Lung microvascular endothelial cell (primary cell): ENCODE data around the gene DENND1B. TPM values are rescaled to one million over a fixed set of nuclear protein-coding genes. Genes with fewer than 3 reads are reported as not detected.
A peak's percentile ranks its signal among the peaks of the same experiment; 100 is the strongest.
"Not testable (repeated sequence)": the region's sequence is repeated elsewhere in the genome, so short reads cannot be mapped to it uniquely, and the experiment has no call there.

Source experiments
- DNase-seq, 2 donors: peaks; one replicate each; pipeline versions ENCODE4 v3.0.0 to v3.0.0-alpha.2; 2010; ENCODE audit warnings: low read depth in 2 of 2
- total RNA-seq: library from RNA; depleted of rRNA; stranded (reverse); fragments of >200 nt; gene quantifications from 2 replicates; pipeline ENCODE4 v1.2.1, GENCODE V29; 2014

Gene DENND1B
- total RNA-seq, 1 donor from 2014 or later, result 2.8 TPM

DNA sequence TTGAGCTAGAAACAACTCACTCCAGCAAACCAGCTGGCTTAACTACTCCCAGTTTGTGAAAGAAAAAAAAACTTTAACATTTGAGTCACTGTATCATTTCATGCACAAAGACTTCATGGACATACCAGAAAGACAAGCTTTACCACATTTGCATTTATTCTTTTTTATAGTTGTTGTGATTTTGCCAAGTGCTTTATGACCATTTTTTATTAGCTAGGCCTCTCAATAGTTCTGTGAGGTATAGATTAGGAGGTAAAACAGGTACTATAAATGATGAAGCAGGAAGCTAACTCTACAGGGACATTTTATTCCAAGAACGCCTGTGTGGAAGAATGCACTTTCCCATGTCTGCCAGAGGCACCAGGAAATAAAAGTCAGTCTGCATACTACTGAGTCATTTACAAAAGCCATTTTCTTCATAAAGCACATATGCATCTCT, 8.2 kb upstream of the DENND1B start:
- DNase-seq, result peak in 1 of 2 donors; percentile 34

DNA sequence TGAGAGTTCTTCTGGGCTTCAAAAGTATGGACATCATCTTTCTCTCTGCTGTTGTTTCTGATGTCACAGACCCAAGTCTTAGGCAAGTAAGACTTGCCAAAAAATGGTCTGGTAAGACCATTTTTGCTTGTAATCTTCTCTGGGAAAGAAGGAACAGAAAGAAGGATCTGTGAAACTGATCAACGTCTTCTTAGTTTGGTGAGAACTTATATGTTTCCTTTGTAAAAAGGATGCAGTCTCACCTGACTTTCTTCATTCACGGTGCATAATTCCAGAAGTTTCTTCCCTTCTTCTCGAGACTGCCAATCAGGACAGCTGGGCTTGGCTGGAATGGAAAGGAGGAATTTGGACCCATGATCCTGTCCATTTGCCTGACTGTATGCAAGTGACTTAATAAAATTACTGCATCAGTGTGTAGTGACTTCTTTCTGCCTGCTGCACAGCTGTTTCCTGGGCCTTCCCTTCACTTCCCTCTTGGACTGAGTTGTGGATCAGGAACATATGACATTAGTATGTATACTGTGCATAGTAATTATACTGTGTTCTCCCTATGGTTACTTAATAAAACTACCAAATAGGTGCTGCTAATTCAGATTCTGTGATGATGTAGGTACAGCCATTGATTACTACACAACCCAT, 7.6 kb upstream of the DENND1B start:
- DNase-seq, result peak in 1 of 2 donors; percentile 36

DNA sequence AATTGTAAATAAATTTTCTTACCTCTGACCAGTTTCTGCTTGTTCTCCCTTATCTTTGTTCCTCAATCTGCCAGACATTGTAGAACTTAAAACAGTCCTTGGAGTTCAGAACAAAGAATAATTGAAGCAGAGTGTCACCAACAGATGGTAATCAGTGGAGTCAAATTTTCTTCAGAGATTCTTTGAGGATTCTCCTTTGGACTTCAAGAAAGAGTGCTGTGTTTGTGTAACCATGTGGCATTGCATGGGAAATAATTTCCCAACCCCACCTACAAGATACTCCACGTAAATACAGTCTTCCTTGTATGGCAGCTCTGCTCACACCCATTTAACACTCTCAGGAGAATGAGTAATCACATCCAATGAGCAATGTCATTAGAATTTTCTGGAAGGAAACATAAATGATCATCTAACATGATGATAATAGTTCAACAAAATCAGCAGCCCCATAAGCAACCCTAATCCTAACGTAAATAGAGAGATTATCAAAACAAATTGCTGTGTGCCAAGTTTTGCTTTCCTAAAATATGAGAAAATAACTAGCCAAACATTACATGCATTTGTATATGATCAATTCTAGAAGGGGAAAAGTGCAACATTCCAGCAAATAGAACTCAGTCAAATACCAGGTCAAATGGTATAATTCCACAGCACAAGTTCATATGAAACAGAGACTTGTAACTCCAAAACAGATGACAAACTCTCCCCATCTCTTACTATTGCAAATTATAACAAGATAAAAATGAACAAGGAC, 6.9 kb upstream of the DENND1B start:
- DNase-seq, result peak in 1 of 2 donors; percentile 46

DNA sequence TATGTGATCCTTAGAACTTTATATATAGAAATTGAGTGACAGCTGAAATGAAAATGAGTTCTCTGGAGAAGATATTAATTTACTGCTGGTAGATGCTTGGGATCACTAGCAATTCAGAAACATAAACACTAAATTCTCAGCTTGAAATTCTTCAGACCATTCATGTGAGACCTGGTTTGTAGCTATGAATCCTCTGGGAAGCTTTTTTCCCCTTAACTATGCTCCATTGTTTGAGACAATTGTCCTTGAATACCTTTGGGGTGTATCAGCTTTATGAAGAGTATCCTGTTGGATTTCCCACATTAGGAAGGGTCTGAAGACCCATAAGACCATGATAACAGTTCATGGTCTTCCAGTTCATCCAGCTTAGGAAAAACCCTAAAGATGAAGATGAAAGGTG, 4.6 kb upstream of the DENND1B start:
- no peak for DNase-seq

DNA sequence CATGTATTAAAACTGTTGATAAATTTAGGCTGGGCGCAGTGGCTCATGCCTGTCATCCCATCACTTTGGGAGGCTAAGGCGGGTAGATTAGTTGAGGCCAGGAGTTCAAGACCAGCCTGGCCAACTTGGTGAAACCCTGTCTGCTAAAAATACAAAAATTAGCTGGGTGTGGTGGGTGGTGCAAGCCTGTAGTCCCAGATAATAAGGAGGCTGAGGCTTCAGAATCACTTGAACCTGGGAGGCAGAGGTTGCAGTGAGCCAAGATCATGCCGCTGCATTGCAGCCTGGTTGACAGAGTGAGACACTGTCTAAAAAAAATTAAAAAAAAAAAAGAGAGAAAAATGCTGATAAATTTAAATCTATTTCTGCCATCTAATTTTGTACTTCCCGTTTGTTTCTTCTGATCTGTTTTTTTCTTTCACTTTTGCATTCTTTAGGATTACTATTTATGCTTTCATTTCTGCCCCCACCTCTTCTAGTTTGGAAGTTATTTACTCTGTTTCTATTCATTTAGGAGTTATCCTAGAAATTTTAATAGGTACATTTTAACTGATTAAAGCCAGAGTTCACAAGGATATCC, 3.2 kb upstream of the DENND1B start:
- no peak for DNase-seq

DNA sequence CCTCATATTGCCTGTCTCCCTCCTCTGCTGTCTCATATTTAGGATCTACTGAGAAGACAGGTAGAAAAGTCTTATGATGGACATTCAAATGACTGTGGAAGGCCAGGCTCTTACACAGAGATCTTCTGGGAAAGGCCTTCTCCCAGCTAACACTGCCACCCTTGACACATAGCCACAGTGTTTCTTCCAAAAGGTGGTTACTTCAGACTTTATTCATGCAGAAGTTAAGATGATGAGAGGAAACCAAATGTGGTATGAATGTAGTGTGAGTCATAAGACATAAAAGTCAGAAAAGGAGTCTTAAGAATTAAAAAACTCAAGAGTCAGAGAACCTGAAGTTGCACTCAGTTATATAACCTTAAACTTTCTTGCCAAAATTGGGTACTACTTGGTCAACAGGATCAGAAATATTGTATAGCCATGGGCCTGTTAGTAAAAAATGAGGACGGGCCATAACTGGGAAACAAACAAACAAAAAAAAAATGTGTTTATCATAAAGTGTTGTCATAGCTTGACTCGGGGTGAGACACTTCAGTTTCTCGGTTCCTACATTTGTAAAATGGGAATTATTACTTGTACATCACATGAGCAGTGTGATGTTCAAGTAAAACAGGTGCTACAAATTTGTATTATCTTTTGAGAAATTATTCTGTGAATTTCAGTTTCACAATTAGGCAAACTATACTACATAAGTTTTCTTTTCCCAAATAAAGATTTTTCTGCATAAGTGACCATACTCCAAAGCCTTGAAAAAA, 1.2 kb upstream of the DENND1B start:
- DNase-seq, result peak in 1 of 2 donors; percentile 77

DNA sequence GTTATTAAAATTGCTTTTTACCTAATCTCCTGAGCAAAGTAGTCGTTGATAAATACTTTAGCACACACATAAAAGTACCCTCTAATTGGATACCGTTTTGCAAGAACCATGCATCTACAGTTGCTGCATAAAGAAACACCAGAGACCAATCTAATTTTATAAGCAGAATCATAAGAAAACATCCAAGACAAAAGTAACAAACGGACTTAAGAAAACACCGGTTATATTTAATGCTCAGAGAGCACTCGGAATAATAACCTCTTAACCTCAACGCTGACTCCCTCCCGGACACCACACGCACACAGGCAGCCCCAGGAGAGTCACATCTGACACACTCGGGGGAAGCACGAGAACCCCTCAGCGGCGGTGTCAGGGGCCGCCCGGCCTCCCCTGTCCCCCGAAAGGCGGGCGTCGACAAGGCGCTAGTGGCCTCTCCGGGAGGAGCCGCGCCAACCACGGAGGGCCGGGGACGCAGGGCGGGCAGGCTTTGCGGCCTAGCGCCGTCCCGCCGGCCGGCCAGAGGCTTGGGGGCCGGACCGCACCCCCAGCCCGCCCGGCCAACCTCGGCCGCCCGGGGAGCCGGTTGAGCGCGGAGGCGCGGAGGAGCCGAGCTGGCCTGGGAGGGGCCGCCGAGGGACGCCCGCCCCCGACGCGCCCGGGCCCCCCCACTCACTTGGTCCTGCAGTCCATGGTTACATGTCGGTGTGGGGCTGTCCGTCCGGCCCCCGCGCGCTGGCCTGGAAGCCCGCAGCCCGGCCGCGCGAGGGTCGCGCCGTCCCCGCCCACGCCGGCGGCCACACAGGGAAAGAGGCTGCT, 606 bp downstream of the DENND1B start:
- peak; percentile 54 for DNase-seq

DNA sequence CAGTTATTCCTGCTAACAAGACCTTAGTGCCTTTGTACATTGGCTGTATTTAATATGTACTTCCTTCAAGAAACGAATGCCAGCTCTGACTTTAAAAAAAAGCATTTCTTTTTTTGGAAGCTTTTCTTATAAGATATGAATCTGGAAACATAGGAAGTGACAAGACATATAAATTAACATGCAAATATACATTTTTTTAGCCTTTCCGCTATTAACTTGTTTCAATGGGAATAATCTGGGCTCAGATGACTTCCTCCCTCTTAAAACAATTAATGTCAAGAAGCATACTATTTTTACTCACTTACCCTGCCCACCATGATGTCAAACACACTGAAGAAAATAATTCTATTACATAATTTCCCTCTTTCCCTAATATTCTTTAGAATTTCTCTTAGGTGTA, 1.4 kb downstream of the DENND1B start:
- DNase-seq, result peak in 1 of 2 donors; percentile 43

DNA sequence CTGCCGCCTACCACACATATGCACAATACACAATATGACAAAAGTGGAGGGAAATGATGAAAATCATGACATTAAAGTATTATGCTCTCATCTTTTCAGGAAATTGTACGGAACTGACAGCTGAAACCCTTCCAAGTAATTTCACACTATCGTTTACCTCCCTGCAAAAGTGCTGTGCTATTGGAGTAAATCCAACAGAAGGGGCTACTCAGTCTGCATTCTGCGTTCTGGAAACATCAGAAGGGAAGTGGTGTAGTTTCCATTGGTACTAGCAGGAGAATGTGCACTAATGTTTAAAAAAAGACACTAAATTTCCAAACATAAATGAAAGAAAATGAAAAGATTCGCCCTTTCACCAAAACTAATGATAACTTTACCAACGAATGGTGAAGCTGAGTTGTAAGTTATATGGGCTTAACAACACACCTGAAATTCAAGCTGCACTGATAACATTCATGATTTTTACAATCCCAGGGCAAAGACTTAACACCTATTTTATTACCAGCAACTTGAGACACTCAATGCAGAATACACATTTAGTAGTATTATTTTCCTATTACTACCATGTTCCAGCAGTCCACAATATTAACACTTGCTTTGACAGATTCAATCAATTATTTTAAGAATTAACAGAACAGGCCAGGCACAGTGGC, 3.2 kb downstream of the DENND1B start:
- peak in 1 of 2 donors; percentile 11 for DNase-seq

DNA sequence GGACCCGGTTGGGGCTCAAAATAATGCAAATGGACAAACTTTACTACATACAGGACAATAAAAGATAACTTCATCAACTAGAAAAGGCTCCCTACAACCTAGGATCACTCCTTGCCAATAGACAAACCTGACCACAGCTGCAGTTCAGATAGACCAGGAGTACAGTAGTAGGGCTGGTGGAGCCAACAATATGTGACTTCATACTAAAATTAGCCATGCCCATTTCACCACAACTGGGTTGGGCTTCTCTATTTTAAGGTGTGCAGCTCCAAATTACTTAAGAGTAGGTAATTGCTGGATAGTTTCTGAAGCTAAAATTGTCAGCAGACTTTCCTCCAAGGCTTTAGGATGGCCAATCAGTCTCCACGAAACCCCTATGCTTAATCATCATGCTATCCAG, 3.9 kb downstream of the DENND1B start:
- no peak for DNase-seq

DNA sequence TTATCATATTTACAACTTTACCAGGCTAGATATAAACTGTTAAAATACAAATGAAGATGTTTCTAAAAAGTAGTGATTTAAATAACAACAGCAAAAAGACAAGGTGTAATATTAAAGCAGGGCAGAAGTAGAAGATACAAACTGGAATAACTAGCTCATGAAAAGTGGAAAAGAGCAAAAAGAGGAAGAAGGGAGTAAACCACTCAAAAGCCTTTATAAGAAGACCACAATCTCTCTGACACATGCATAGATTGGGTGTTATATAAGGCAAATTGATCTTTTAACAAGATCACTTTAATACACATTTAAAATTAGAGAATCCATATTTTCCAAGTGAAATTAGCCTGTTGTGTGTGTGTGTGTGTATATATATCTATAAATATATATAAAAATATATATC, 5.0 kb downstream of the DENND1B start:
- DNase-seq, result no peak

DNA sequence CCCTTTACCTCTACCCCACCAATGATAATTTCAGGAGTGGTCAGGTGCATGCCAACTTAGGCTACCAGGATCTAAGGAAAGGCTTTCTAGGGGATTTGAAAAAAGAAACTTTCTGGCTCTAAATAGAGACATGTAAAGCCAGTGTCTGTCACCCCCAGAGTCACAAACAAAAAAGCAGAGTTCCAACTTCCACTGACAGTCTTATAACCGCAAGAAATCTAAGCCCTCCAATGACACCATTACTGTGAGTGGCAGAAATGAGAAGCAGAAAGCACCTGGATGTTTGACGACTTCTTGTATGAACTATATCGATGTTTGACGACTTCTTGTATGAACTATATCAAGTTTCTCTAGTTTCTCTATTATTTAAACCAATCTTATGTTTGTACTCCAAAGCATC, 6.0 kb downstream of the DENND1B start:
- DNase-seq, result no peak

DNA sequence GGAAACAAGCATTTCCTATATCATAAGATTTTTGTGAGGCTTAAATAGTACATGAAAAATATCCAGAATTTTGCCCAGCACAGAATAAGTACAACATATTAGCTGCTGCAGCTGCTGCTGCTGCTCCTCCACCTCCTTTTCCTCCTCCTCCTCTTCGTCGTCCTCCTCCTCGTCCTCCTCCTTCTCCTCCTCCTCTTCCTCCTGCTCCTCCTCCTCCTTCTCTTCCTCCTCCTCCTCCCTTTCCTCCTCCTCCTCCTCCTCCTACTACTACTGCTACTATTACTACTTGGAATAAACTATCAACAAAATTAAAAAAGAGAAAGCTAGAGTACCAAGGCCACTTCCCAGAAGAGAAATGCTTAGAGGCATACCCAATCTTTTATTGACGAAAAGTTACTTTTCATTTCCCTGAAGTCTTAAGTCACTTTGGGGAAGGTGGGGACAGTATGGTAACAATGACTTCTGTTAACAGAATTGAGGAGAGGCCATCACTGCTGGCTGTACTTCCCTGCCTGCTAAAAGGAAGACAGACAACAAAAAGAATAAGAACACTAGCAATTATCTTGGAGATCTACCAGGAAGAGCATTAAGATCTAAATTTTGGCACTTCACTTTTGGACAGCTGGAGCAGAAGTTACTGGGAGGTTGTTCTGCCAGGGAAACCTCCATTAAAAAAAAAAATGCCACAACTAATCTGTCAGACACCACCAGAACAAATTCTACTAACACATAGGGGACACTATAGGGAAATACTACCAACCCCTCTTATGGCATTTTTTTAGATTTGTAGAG, 7.1 kb downstream of the DENND1B start:
- DNase-seq, result no peak

DNA sequence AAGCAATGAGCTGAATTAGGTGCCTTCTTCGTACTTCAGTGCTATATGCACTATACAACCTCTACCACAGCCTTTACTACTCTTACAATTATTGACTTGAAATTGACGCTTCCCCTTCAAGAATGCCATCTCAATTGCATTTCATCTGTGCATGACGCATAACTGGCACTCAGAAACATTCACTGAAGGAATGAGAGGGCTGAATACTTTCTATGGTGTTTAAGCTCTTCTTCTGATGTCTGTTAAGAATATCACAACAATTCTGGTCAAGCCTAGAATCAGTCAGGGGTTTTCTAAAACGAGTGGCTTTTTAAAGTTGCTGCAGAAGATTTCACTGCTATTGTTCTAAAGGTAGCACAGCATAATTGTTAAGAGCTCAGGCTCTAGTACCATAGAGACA, 11.5 kb downstream of the DENND1B start:
- DNase-seq, result no peak

DNA sequence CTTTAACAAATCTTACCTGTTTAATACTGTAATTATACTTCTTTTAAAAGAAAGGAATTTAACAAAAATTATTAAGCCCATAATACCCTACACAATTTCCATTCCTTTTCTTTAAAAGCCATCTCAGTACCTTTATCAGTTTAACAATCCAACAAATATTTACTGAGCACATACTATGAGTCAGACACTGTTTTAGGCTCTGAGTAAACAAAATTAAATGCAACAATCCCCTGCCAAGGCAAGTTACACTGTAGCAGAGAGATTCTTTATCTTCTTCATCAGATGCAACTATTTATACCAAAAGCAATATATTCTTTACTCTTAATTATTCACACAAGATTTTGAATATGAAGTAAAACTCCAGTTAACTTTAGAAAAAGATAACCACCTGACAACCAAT, 12.0 kb downstream of the DENND1B start:
- no peak for DNase-seq

DNA sequence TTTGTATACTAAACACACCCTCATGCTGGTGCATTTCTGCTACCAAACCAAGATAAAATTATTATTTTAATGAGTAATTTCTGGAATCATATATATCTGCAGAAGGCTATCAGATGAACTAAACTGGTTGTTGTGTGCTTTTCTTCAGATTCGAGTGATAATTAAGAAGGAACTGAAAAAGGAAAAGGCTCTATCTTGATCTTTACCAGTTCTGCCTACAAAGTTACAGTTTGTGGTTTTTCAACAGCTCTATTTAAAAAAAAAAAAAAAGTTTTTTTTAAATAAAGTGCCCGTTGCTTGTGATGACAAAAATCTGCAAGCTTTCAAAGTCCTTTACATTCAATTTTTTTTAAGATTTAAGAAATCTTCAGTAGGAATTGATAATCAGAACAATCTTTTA, 13.6 kb downstream of the DENND1B start:
- no peak for DNase-seq

DNA sequence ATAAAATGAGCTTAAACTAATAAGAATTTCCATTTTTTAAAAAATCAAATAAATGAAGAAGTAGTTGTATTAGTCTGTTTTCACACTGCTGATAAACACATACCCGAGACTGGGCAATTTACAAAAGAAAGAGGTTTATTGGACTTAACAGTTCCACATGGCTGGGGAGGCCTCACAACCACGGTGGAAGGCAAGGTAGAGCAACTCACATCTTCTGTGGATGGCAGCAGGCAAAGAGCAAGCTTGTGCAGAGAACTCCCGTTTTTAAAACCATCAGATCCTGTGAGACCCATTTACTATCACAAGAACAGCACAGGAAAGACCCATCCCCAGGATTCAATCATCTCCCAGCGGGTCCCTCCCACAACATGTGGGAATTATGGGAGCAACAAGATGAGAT, 19.7 kb downstream of the DENND1B start:
- not testable (repeated sequence) for DNase-seq

DNA sequence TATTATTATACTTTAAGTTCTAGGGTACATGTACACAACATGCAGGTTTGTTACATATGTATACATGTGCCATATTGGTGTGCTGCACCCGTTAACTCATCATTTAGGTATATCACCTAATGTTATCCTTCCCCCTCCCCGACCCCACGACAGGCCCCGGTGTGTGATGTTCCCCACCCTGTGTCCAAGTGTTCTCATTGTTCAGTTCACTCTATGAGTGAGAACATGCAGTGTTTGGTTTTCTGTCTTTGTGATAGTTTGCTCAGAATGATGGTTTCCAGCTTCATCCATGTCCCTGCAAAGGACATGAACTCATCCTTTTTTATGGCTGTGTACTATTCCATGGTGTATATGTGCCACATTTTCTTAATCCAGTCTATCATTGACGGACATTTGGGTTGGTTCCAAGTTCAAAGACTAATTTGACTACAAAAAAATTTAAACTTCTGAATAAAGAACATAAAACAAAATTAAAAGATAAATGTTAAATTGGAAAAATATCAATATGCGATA, 22.6 kb downstream of the DENND1B start:
- not testable (repeated sequence) for DNase-seq

DNA sequence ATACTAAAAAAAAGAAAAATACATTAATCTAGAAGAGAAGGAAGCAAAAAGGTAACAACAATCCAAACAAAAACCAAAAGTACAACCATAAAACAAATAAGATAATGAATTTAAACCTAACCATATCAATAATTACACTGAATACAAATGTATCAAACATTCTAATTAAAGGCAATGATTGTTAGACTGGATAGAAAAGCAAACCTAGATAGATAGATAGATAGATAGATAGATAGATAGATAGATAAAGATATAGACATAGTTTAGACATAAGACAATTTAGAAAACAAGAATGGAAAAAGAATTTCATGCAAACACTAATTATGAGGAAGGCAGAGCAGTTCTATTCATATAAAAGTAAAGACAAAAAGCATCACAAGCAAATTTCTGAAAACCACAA, 24.9 kb downstream of the DENND1B start:
- no peak for DNase-seq

DNA sequence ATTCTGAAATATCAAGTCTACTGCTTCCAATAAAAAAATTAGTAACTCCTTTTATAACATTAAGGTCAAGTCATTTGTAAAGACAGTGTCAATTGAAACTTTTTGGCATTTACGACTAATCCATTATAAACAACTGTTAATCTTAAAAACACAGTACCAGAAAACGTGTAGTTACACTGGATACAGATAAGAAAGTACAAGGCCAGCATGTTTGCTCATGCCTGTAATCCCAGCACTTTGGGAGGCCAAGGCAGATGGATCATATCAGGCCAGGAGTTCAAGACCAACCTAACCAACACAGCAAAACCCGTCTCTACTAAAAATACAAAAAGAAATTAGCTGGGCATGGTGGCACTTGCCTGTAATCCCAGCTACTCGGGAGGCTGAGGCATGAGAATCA, 29.4 kb downstream of the DENND1B start:
- no peak for DNase-seq
